ENCODE data around the gene ZFYVE9.
A peak's percentile ranks its signal among the peaks of the same experiment; 100 is the strongest.

Gene ZFYVE9

GRCh38 chr1:52179073-52179472 is 37.2 kb downstream of the ZFYVE9 start (continued):
- TF ChIP-seq PRDM1 (tag by site-specific recombination; IDR thresholded peaks at IDR 0.05) (peak; percentile 43; the same call in 1 of the 2 replicates), ZNF239 (tag by site-specific recombination; IDR thresholded peaks at IDR 0.05) (no peak), ZBTB17 (tag by site-specific recombination; IDR thresholded peaks at IDR 0.05) (peak; percentile 76), ZNF747 (tag by site-specific recombination; IDR thresholded peaks at IDR 0.05) (no peak), ZNF138 (tag by site-specific recombination; IDR thresholded peaks at IDR 0.05; ENCODE audit: borderline replicate concordance) (no peak), ZBTB6 (tag by site-specific recombination; IDR thresholded peaks at IDR 0.05) (peak; percentile 92), GLIS1 (tag by site-specific recombination; IDR thresholded peaks at IDR 0.05) (peak; percentile 37), TSHZ1 (tag by site-specific recombination; IDR thresholded peaks at IDR 0.05; ENCODE audit: borderline replicate concordance) (peak; percentile 56; the same call in 1 of the 2 replicates), ZBTB44 (tag by site-specific recombination; IDR thresholded peaks at IDR 0.05) (no peak), ZNF366 (tag by site-specific recombination; conservative IDR thresholded peaks at IDR 0.05) (0 out of 2 replicates have a peak, but pooled peaks have one; percentile 39), ZSCAN23 (tag by site-specific recombination; IDR thresholded peaks at IDR 0.05) (peak; percentile 61; the same call in 1 of the 2 replicates)
- TF ChIP-seq, protein P1, sequence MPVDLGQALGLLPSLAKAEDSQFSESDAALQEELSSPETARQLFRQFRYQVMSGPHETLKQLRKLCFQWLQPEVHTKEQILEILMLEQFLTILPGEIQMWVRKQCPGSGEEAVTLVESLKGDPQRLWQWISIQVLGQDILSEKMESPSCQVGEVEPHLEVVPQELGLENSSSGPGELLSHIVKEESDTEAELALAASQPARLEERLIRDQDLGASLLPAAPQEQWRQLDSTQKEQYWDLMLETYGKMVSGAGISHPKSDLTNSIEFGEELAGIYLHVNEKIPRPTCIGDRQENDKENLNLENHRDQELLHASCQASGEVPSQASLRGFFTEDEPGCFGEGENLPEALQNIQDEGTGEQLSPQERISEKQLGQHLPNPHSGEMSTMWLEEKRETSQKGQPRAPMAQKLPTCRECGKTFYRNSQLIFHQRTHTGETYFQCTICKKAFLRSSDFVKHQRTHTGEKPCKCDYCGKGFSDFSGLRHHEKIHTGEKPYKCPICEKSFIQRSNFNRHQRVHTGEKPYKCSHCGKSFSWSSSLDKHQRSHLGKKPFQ (tag by site-specific recombination; IDR thresholded peaks at IDR 0.05), result no peak
- TF ChIP-seq, protein P2, sequence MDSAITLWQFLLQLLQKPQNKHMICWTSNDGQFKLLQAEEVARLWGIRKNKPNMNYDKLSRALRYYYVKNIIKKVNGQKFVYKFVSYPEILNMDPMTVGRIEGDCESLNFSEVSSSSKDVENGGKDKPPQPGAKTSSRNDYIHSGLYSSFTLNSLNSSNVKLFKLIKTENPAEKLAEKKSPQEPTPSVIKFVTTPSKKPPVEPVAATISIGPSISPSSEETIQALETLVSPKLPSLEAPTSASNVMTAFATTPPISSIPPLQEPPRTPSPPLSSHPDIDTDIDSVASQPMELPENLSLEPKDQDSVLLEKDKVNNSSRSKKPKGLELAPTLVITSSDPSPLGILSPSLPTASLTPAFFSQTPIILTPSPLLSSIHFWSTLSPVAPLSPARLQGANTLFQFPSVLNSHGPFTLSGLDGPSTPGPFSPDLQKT (IDR thresholded peaks at IDR 0.05; ENCODE audit: borderline replicate concordance, low read depth, low read length), result no peak
- TF ChIP-seq, protein P3, sequence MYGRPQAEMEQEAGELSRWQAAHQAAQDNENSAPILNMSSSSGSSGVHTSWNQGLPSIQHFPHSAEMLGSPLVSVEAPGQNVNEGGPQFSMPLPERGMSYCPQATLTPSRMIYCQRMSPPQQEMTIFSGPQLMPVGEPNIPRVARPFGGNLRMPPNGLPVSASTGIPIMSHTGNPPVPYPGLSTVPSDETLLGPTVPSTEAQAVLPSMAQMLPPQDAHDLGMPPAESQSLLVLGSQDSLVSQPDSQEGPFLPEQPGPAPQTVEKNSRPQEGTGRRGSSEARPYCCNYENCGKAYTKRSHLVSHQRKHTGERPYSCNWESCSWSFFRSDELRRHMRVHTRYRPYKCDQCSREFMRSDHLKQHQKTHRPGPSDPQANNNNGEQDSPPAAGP (tag by site-specific recombination; IDR thresholded peaks at IDR 0.05), result peak; percentile 74; the same call in 1 of the 2 replicates

DNA sequence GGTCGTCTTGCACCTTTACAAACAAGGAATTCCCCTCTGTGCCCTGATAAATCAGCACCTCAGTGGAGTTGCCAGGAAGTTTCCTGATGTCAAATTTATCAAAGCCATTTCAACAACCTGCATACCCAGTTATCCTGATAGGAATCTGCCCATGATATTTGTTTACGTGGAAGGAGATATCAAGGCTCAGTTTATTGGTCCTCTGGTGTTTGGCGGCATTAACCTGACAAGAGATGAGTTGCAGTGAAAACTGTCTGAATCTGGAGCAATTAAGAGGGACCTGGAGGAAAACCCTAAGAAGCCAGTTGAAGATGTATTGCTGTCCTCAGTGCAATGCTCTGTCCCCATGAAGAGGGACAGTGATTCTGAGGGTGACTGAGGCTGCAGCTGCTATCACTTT is 38.3 kb downstream of the ZFYVE9 start:
- H3K4me1 ChIP-seq (ENCODE audit: control insufficient read depth, insufficient read depth, low read length), result 0 out of 2 replicates have a peak, but pooled peaks cover 3% of the 10 kb centered on the region
- no peak overlapping the region for H3K27ac ChIP-seq (ENCODE audit: extremely low read depth, low read depth, low read length)
- H3K36me3 ChIP-seq (ENCODE audit: control insufficient read depth in 2 of 2, insufficient read depth in 1 of 2, low read length in 2 of 2), result no peaks in the 10 kb centered on the region
- no peaks in the 10 kb centered on the region for H3K9me3 ChIP-seq (ENCODE audit: control insufficient read depth, insufficient read depth, low read depth, low read length)
- CTCF ChIA-PET, result no interaction called here
- H3K4me3 ChIP-seq (ENCODE audit: low read depth, low read length), result no peak overlapping the region
- POLR2A ChIA-PET, result no interaction called here
- no peak for TF ChIP-seq EGR2 (tag by site-specific recombination; IDR thresholded peaks at IDR 0.05; ENCODE audit: low read depth)
- no peak for TF ChIP-seq YY1 (tag by site-specific recombination; IDR thresholded peaks at IDR 0.05)
- no peak for TF ChIP-seq ZNF223 (tag by site-specific recombination; IDR thresholded peaks at IDR 0.05)
- no peak for TF ChIP-seq ZNF266 (tag by site-specific recombination; IDR thresholded peaks at IDR 0.05; ENCODE audit: low read depth)
- TF ChIP-seq PRDM2 (tag by site-specific recombination; IDR thresholded peaks at IDR 0.05; ENCODE audit: borderline replicate concordance), result no peak
- TF ChIP-seq ZNF335 (tag by site-specific recombination; conservative IDR thresholded peaks at IDR 0.05), result no peak
- TF ChIP-seq ZNF768 (tag by site-specific recombination; IDR thresholded peaks at IDR 0.05), result no peak

Data from HEK293 (cell line).